ENCODE results near the gene UMPS. TPM values are rescaled to one million over a fixed set of nuclear protein-coding genes. Genes with fewer than 3 reads are reported as not detected.

UMPS gene
- polyA plus RNA-seq, 2 of the 4 experiments (the other 2 are of a cell fraction), result 53.0 to 64.4 TPM

DNA sequence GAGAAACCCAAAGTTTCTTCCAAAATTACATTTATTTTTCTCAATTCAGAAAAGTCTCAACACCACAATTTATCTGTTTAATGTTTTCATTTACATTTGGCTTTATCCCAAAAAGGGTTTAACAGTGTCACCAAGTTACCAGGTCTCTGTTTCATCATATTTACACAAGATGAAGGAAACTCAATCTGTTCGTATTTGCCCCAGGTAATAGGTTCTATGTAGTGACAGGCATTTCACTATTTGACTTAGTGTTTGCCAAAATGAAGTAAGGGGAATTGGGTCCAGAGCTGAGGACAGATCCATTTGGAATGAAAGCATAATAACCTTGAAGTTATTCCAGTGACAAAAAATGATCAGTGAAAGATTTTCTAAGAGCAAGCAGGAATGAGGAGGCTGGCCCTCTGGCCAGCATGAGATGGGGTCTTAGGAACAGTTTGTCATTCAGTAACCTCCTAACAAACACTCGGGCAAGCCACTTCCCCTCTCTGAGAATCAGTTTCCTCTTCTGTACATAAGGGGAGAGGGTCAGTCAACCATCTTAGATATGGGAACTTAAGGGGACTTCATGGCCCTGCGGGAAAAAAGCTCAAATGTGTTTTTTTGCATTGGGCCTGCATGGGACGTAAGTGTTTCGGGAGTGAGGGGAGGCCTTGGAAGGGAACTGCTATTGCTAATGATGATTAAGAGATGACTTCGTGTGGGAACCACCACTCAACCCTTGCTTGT is 31.8 kb downstream of the UMPS start:
- TF ChIP-seq NR3C1 (IDR thresholded peaks at IDR 0.05) (no peak), BHLHE40 (IDR thresholded peaks at IDR 0.05; ENCODE audit: low read depth, low read length) (no peak), ESRRA (IDR thresholded peaks at IDR 0.05; ENCODE audit: borderline replicate concordance, low read length) (no peak), MAZ (IDR thresholded peaks at IDR 0.05; ENCODE audit: borderline replicate concordance, low read depth, low read length) (no peak), HDAC2 (IDR thresholded peaks at IDR 0.05) (no peak), RNF2 (IDR thresholded peaks at IDR 0.05; ENCODE audit: borderline replicate concordance, low read depth) (no peak), EP300 (IDR thresholded peaks at IDR 0.05) (no peak), CBX2 (IDR thresholded peaks at IDR 0.05; ENCODE audit: borderline replicate concordance, low read depth) (no peak), ZSCAN20 (CRISPR knock-in tag; IDR thresholded peaks at IDR 0.05) (no peak), MYC (IDR thresholded peaks at IDR 0.05; ENCODE audit: borderline replicate concordance, low read length) (no peak), FOSL2 (IDR thresholded peaks at IDR 0.05) (no peak), FOSL2 (CRISPR knock-in tag; IDR thresholded peaks at IDR 0.05) (no peak), CHD2 (IDR thresholded peaks at IDR 0.05; ENCODE audit: low read length, partially characterized antibody) (no peak), RAD21 (conservative IDR thresholded peaks at IDR 0.05 in 1 of 2, IDR thresholded peaks at IDR 0.05 in 1 of 2) (no peak), GATA3 (IDR thresholded peaks at IDR 0.05; ENCODE audit: borderline replicate concordance) (no peak)
- TF ChIP-seq, protein P1, sequence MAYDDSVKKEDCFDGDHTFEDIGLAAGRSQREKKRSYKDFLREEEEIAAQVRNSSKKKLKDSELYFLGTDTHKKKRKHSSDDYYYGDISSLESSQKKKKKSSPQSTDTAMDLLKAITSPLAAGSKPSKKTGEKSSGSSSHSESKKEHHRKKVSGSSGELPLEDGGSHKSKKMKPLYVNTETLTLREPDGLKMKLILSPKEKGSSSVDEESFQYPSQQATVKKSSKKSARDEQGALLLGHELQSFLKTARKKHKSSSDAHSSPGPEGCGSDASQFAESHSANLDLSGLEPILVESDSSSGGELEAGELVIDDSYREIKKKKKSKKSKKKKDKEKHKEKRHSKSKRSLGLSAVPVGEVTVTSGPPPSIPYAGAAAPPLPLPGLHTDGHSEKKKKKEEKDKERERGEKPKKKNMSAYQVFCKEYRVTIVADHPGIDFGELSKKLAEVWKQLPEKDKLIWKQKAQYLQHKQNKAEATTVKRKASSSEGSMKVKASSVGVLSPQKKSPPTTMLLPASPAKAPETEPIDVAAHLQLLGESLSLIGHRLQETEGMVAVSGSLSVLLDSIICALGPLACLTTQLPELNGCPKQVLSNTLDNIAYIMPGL (CRISPR knock-in tag; IDR thresholded peaks at IDR 0.05; ENCODE audit: borderline replicate concordance), result no peak
- no peak for ATAC-seq
- WGBS (ENCODE audit: missing lambda C conversion rate), result 69% methylated on average over 6 of the region's 6 CpGs
- no peak for FAIRE-seq
- Histone ChIP-seq H3K27ac (peak overlapping the region; percentile 60 to 75), H3K4me3 (no peak overlapping the region), H3K4me1 (peaks cover 28% of the 10 kb centered on the region), H3K9me3 (no peaks in the 10 kb centered on the region), H3K4me2 (peak overlapping the region; percentile 58)
- CTCF ChIA-PET, result interaction anchor here (0.7 to 15.7 kb wide), 38 partner anchors 9 to 824 kb away, joined by 3 to 352 read pairs (median 10); partner anchors contain the start of genes ITGB5 and MUC13
- DNase-seq (ENCODE audit: low read depth in 1 of 2, low spot score in 1 of 2), result no peak
- POLR2A ChIA-PET, result interaction anchor here (0.9 to 1.7 kb wide), 3 partner anchors 117 to 139 kb away, joined by 3 to 10 read pairs (median 4); partner anchors contain the start of gene ITGB5

DNA sequence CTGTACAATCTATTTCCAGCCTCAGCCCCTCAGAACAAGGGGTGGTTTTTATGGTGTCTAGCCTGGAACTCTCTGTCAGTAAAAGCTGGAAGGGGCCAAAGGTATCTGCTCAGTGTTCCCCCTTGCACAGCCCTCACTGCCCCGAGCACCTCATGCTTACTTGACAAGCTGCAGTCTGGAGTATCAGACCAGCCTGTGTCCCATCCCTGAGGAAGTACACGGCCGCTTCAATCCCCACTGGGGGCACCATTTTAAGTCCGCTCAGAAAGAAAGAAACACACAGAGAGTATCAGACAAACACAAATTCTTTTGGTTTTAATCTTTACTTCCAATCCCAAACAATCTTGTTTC is 32.4 kb downstream of the UMPS start:
- Histone ChIP-seq H3K4me2 (no peak overlapping the region), H3K4me1 (peaks cover 28% of the 10 kb centered on the region), H3K9me3 (no peaks in the 10 kb centered on the region), H3K4me3 (no peak overlapping the region), H3K27ac (peak overlapping the region; percentile 60 to 66; a peak in 5 of 6 replicates)
- FAIRE-seq (no peak), DNase-seq (ENCODE audit: low read depth in 1 of 2, low spot score in 1 of 2) (no peak), ATAC-seq (no peak; a peak in 1 of 6 replicates)
- 93% methylated on average over 4 of the region's 4 CpGs for WGBS (ENCODE audit: missing lambda C conversion rate)
- ChIA-PET POLR2A (interaction anchor here (0.9 to 1.2 kb wide), 2 partner anchors 116 to 138 kb away, joined by 3 to 4 read pairs; no protein-coding TSS in a partner anchor), CTCF (interaction anchor here (1.0 to 15.7 kb wide), 13 partner anchors 8 to 824 kb away, joined by 3 to 352 read pairs (median 16); no protein-coding TSS in a partner anchor)
- TF ChIP-seq CBX8 (IDR thresholded peaks at IDR 0.05) (no peak), EP300 (IDR thresholded peaks at IDR 0.05) (no peak), BHLHE40 (IDR thresholded peaks at IDR 0.05; ENCODE audit: low read depth, low read length) (no peak)

DNA sequence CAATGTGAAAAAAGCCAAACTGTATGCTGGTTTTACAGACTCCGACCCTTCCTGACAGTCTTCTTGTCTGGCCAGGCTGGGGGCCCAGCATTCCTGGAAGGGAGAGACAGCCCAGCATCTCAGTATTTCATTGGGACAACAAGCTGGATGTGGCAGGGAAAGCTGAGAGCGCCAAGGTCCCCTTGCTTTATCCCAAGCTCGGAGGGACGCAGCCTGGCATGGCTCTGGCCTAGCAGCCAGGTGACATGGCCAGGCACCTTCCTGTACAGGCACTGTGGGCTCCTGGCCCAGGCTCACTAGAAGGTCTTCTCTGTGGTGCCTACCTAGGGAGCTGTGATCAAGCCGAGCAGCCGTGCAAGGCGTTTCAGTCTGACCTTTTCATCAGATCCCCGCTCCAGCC is 33.0 kb downstream of the UMPS start:
- ChIA-PET CTCF (interaction anchor here (0.9 to 15.7 kb wide), 8 partner anchors 7 to 155 kb away, joined by 3 to 352 read pairs (median 9); no protein-coding TSS in a partner anchor), POLR2A (interaction anchor here (0.9 to 1.2 kb wide), 2 partner anchors 9 to 116 kb away, joined by 3 to 4 read pairs; no protein-coding TSS in a partner anchor)
- H3K9me3 ChIP-seq, result no peaks in the 10 kb centered on the region
- ATAC-seq (no peak), DNase-seq (ENCODE audit: low read depth in 1 of 2, low spot score in 1 of 2) (no peak), FAIRE-seq (no peak)
- H3K4me1 ChIP-seq, result peaks cover 28% of the 10 kb centered on the region
- no peak for TF ChIP-seq HOXB13 (CRISPR knock-in tag; IDR thresholded peaks at IDR 0.05; ENCODE audit: low read depth)
- TF ChIP-seq, protein P2, sequence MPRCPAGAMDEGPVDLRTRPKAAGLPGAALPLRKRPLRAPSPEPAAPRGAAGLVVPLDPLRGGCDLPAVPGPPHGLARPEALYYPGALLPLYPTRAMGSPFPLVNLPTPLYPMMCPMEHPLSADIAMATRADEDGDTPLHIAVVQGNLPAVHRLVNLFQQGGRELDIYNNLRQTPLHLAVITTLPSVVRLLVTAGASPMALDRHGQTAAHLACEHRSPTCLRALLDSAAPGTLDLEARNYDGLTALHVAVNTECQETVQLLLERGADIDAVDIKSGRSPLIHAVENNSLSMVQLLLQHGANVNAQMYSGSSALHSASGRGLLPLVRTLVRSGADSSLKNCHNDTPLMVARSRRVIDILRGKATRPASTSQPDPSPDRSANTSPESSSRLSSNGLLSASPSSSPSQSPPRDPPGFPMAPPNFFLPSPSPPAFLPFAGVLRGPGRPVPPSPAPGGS (IDR thresholded peaks at IDR 0.05), result no peak
- TF ChIP-seq, protein P3, sequence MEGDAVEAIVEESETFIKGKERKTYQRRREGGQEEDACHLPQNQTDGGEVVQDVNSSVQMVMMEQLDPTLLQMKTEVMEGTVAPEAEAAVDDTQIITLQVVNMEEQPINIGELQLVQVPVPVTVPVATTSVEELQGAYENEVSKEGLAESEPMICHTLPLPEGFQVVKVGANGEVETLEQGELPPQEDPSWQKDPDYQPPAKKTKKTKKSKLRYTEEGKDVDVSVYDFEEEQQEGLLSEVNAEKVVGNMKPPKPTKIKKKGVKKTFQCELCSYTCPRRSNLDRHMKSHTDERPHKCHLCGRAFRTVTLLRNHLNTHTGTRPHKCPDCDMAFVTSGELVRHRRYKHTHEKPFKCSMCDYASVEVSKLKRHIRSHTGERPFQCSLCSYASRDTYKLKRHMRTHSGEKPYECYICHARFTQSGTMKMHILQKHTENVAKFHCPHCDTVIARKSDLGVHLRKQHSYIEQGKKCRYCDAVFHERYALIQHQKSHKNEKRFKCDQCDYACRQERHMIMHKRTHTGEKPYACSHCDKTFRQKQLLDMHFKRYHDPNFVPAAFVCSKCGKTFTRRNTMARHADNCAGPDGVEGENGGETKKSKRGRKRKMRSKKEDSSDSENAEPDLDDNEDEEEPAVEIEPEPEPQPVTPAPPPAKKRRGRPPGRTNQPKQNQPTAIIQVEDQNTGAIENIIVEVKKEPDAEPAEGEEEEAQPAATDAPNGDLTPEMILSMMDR (IDR thresholded peaks at IDR 0.05), result no peak
- TF ChIP-seq, protein P4, sequence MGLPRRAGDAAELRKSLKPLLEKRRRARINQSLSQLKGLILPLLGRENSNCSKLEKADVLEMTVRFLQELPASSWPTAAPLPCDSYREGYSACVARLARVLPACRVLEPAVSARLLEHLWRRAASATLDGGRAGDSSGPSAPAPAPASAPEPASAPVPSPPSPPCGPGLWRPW (IDR thresholded peaks at IDR 0.05), result no peak
- no peak for TF ChIP-seq TP53 (CRISPR knock-in tag; IDR thresholded peaks at IDR 0.05)
- TF ChIP-seq, protein P5, sequence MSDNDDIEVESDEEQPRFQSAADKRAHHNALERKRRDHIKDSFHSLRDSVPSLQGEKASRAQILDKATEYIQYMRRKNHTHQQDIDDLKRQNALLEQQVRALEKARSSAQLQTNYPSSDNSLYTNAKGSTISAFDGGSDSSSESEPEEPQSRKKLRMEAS (IDR thresholded peaks at IDR 0.05), result no peak
- no peak for TF ChIP-seq FOSB (CRISPR knock-in tag; IDR thresholded peaks at IDR 0.05)
- no peak for TF ChIP-seq JUN (IDR thresholded peaks at IDR 0.05)
- TF ChIP-seq RARB (CRISPR knock-in tag; IDR thresholded peaks at IDR 0.05), result no peak
- TF ChIP-seq, protein P6, sequence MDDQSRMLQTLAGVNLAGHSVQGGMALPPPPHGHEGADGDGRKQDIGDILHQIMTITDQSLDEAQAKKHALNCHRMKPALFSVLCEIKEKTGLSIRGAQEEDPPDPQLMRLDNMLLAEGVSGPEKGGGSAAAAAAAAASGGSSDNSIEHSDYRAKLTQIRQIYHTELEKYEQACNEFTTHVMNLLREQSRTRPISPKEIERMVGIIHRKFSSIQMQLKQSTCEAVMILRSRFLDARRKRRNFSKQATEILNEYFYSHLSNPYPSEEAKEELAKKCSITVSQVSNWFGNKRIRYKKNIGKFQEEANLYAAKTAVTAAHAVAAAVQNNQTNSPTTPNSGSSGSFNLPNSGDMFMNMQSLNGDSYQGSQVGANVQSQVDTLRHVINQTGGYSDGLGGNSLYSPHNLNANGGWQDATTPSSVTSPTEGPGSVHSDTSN (IDR thresholded peaks at IDR 0.05), result no peak
- TF ChIP-seq EP300 (IDR thresholded peaks at IDR 0.05), result no peak
- peak overlapping the region; percentile 0 to 66; a peak in 3 of 6 replicates for H3K27ac ChIP-seq
- H3K4me2 ChIP-seq, result no peak overlapping the region
- WGBS (ENCODE audit: missing lambda C conversion rate), result 89% methylated on average over 8 of the region's 8 CpGs
- H3K4me3 ChIP-seq, result no peak overlapping the region
